Measurements from ENCODE around the gene GNAO1.
A peak's percentile ranks its signal among the peaks of the same experiment; 100 is the strongest.

GNAO1 gene

GRCh38 chr16:56315955-56316354 is 124.7 kb downstream of the GNAO1 start:
- no peak for DNase-seq

- DNase-seq: no peak
Measured at GRCh38 chr16:56316545-56316944, 125.3 kb downstream of the GNAO1 start.

GRCh38 chr16:56317998-56318826 is 126.9 kb downstream of the GNAO1 start:
- peak; percentile 4 to 56 for DNase-seq

- no peak for DNase-seq
Measured at GRCh38 chr16:56318827-56319140, 127.5 kb downstream of the GNAO1 start.

GRCh38 chr16:56319376-56319775 is 128.1 kb downstream of the GNAO1 start:
- DNase-seq: no peak

GRCh38 chr16:56320056-56320455 is 128.8 kb downstream of the GNAO1 start:
- DNase-seq: no peak

- no peak for DNase-seq
Measured at GRCh38 chr16:56320811-56321558, 129.7 kb downstream of the GNAO1 start.

GRCh38 chr16:56321571-56321970 is 130.3 kb downstream of the GNAO1 start:
- no peak for DNase-seq

- no peak for DNase-seq
Measured at GRCh38 chr16:56324406-56324805, 133.1 kb downstream of the GNAO1 start.

GRCh38 chr16:56325956-56326355 is 134.7 kb downstream of the GNAO1 start:
- no peak for DNase-seq

GRCh38 chr16:56327071-56327928 is 136.0 kb downstream of the GNAO1 start:
- no peak for DNase-seq

GRCh38 chr16:56327929-56328258 is 136.6 kb downstream of the GNAO1 start:
- no peak for DNase-seq

- no peak for DNase-seq
Measured at GRCh38 chr16:56328276-56329022, 137.2 kb downstream of the GNAO1 start.

GRCh38 chr16:56329887-56330286 is 138.6 kb downstream of the GNAO1 start:
- DNase-seq: no peak

GRCh38 chr16:56330476-56330875 is 139.2 kb downstream of the GNAO1 start:
- DNase-seq: no peak

- DNase-seq: no peak
Measured at GRCh38 chr16:56331399-56331798, 140.1 kb downstream of the GNAO1 start.

- DNase-seq: no peak
Measured at GRCh38 chr16:56331915-56332314, 140.6 kb downstream of the GNAO1 start.

GRCh38 chr16:56332464-56333079 is 141.3 kb downstream of the GNAO1 start:
- DNase-seq: no peak

- DNase-seq: no peak
Measured at GRCh38 chr16:56334761-56335160, 143.5 kb downstream of the GNAO1 start.

- DNase-seq: no peak
Measured at GRCh38 chr16:56336071-56336688, 144.9 kb downstream of the GNAO1 start.

GRCh38 chr16:56336711-56337110 is 145.4 kb downstream of the GNAO1 start:
- no peak for DNase-seq

All from NCI-H526 (cell line).